Fibroblast of mammary gland (primary cell): ENCODE results near the gene YAP1.

Experiments
- DNase-seq: peaks from one replicate; pipeline ENCODE4 v3.0.0-alpha.2; 2010; ENCODE audit warnings: low read depth
- H3K4me3 ChIP-seq: 2 replicates; pipeline ENCODE4 v1.5.1; 2011; ENCODE audit warnings: low read depth, mild to moderate bottlenecking, low read length, moderate library complexity; ENCODE audit not compliant: control insufficient read depth
- TF ChIP-seq, protein P1 (sequence below): conservative IDR thresholded peaks from 2 replicates; pipeline ENCODE4 v1.5.1; 2011; ENCODE audit warnings: low read depth, low read length, inconsistent platforms; ENCODE audit not compliant: control insufficient read depth, insufficient read depth

The YAP1 gene

GRCh38 chr11:102109896-102110760 lies at the start of gene YAP1:
Gene YAP1 (plus strand): TSS chr11:102110447. CDS start chr11:102110849, 402 bp downstream.
- H3K4me3 ChIP-seq: peak within 1 kb of the TSS; percentile 85
- TF ChIP-seq, protein P1, sequence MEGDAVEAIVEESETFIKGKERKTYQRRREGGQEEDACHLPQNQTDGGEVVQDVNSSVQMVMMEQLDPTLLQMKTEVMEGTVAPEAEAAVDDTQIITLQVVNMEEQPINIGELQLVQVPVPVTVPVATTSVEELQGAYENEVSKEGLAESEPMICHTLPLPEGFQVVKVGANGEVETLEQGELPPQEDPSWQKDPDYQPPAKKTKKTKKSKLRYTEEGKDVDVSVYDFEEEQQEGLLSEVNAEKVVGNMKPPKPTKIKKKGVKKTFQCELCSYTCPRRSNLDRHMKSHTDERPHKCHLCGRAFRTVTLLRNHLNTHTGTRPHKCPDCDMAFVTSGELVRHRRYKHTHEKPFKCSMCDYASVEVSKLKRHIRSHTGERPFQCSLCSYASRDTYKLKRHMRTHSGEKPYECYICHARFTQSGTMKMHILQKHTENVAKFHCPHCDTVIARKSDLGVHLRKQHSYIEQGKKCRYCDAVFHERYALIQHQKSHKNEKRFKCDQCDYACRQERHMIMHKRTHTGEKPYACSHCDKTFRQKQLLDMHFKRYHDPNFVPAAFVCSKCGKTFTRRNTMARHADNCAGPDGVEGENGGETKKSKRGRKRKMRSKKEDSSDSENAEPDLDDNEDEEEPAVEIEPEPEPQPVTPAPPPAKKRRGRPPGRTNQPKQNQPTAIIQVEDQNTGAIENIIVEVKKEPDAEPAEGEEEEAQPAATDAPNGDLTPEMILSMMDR: no peak
- DNase-seq: peak; percentile 87

DNA sequence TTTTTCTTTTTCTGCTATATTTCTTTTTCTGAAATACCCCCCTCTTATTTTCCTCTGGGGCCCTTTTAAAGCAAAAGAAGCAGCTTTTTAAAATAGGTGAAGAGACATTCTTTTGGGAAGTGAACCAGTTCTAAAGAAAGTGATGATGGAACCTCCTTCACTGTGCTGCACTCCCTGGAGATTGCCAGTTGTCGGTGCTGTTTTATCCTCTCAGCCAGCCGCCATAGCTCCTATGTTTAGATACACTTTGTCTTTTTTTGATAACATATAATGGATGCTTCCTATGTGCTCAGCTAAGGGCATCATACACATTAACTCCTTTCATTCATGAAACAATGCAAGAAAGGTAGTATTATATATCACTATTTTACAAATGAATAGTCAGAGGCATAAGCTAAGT lies 49.0 kb upstream of the YAP1 start:
- no peak for DNase-seq
- no peak overlapping the region for H3K4me3 ChIP-seq
- TF ChIP-seq, protein P1: peak; percentile 14

DNA sequence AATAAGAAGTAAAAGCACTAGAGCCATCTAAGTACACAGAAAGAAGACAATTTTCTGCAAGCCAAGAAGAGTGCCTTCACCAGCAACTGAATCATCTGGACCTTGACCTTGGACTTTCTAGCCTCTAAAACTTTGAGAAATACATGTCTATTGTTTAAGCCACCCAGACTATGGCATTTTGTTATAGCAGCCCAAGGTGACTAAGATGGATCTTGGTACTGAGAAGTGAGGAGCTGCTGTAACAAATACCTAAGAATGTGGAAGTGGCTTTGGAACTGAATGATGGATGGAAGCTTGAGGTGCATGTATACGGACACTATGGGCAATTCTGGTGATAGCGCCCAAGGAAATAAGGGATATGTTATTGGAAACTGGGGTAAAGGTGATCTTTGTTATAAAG lies 48.1 kb upstream of the YAP1 start:
- DNase-seq: no peak
- TF ChIP-seq, protein P1: no peak
- no peak overlapping the region for H3K4me3 ChIP-seq

DNA sequence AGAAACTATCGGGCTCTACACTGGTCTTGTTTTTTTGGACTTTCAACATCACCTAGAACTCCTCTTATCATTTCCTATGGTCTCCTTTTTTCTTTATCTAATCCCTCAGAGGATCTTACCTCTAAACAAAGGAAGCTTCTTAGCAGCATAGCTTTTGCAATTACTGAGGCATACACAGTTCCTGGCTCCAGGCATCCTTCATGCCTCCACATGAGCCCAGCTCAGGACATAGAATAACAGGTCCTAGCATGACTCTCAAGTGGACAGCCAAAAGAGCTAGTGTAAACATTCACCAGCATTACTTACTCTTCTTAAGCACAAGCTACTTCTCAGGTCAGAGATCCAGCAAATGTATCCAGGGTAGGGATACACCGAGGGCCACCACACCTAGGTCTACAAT lies 45.9 kb upstream of the YAP1 start:
- DNase-seq: no peak
- H3K4me3 ChIP-seq: no peak overlapping the region
- TF ChIP-seq, protein P1: no peak

DNA sequence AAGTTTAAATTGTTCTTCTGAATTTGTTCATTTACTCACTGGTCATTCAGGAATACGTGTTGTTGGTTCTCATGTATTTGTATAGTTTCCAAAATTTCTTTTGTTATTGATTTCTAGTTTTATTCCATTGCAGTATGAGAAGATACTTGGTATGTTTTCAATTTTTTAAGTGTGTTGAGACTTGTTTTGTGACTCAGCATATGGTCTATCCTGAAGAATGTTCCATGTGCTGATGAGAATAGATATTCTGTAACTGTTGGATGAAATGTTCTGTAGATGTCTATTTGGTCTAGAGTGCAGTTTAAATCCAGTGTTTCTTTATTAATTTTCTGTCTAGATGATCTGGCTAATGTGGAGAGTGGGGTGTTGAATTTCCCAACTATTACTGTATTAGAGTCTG lies 39.5 kb upstream of the YAP1 start:
- TF ChIP-seq, protein P1: no peak
- DNase-seq: no peak
- no peak overlapping the region for H3K4me3 ChIP-seq

DNA sequence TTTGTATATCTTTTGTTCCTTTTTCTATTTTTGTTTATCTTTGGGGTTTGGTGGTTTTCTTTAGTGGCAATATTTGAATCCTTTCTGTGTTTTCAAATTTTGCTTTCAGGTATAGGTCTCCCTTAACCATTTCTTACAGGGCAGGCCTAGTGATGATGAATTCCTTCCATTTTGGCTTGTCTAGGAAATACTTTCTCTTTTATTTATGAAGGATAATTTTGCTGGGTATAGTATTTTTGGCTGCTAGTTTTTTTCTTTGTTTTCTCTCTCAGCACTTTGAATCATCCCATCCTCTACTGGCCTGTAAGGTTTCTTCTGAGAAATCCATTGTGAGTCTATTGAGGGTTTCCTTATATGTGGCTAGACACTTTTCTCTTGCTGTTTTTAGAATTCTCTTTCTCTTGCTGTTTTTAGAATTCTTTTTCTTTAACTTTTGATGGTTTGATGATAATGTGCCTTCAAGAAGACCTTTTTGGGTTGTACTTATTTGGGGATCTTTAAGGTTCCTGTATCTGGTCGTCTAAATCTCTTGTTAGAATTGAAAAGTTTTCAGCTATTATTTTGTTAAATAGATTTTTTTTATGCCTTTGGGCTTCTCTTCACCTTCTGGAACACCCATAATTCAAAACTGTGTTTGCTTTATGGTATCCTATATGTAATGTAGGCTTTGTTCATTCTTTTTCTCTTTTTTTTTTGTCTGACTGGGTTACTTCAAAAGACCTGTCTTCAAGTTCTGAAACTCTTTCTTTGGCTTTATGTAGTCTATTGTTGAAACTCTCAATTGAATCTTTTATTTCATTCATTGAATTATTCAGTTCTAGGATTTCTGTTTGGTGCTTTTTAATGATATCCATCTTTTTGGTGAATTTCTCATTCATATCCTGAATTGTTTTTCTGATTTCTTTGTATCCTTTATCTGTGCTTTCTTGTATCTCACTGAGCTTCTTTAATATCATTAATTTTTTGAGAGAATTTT lies 38.5 kb upstream of the YAP1 start:
- DNase-seq: no peak
- no peak overlapping the region for H3K4me3 ChIP-seq
- TF ChIP-seq, protein P1: no peak
